B cell (primary cell): Measurements from ENCODE around the gene PYM1. TPM values are rescaled to one million over a fixed set of nuclear protein-coding genes. Genes with fewer than 3 reads are reported as not detected.

Source experiments
- ATAC-seq: fragments of 200-7000 bp; cut with Tn5 transposase; one replicate; pipeline ENCODE4 v1.10.0; 2021; ENCODE audit warnings: low read depth, mild to moderate bottlenecking, moderate number of reproducible peaks, moderate library complexity
- CTCF ChIA-PET: fragments of 350-600 bp; sonication (Branson Sonifier 250); formaldehyde crosslinking; loops from one replicate; lab custom pipeline; 2021; ENCODE audit warnings: antibody characterized with exemption, inconsistent platforms; lab: Charles Lee
- POLR2A ChIA-PET: fragments of 350-600 bp; sonication (Branson Sonifier 250); formaldehyde crosslinking; loops from one replicate; lab custom pipeline; 2021; ENCODE audit warnings: antibody characterized with exemption; lab: Charles Lee
- DNase-seq: peaks from one replicate; pipeline ENCODE4 v3.0.0; 2013
- H2AFZ ChIP-seq: 2 replicates; pipeline ENCODE4 v1.6.1; 2012; ENCODE audit warnings: mild to moderate bottlenecking, low read depth, low read length; ENCODE audit not compliant: insufficient read depth, poor library complexity, severe bottlenecking
- H3K27ac ChIP-seq, 2 donors: 1 replicate in 1 of 2; 2 replicates in 1 of 2; pipeline ENCODE4 v1.5.1; 2012 to 2013; ENCODE audit warnings: low read length in 2 of 2, mild to moderate bottlenecking in 2 of 2, moderate library complexity in 1 of 2
- H3K27me3 ChIP-seq, 4 experiments: fragments of 200-600 bp in 1 of 4; sonication (generic) in 1 of 4; replicated peaks in 1 of 4; 1 replicate in 2 of 4; 2 replicates in 2 of 4; pipeline versions ENCODE4 v1.6.1 to v1.7.0; 2013 to 2016; ENCODE audit warnings: low read length in 3 of 4, mild to moderate bottlenecking in 2 of 4, mixed read lengths in 1 of 4, moderate library complexity in 1 of 4; ENCODE audit not compliant: insufficient read depth in 4 of 4, control insufficient read depth in 3 of 4; ENCODE audit errors: control extremely low read depth in 1 of 4
- H3K36me3 ChIP-seq, 2 experiments: replicated peaks in 1 of 2; 1 replicate in 1 of 2; 2 replicates in 1 of 2; pipeline versions ENCODE4 v1.6.1 to v1.7.1; 2013; ENCODE audit warnings: low read length in 1 of 2; ENCODE audit not compliant: insufficient read depth in 2 of 2, control insufficient read depth in 1 of 2; ENCODE audit errors: control extremely low read depth in 1 of 2, extremely low read depth in 1 of 2
- H3K4me1 ChIP-seq, 2 donors: fragments of 200-600 bp in 1 of 2; sonication (generic) in 1 of 2; 1 replicate in 1 of 2; 2 replicates in 1 of 2; pipeline versions ENCODE4 v1.5.1 to v1.6.1; 2013 to 2017; ENCODE audit warnings: low read length in 2 of 2; ENCODE audit not compliant: control insufficient read depth in 2 of 2, insufficient read depth in 2 of 2
- H3K4me2 ChIP-seq: replicated peaks from 2 replicates; pipeline ENCODE3; 2012; ENCODE audit warnings: mild to moderate bottlenecking, low read depth, low read length; ENCODE audit not compliant: poor library complexity, severe bottlenecking
- H3K4me3 ChIP-seq, 5 experiments: fragments of 200-600 bp in 1 of 5; sonication (generic) in 1 of 5; 1 replicate in 3 of 5; 2 replicates in 2 of 5; pipeline versions ENCODE4 v1.5.1 to v1.7.0; 2011 to 2016; ENCODE audit warnings: low read length in 4 of 5, mild to moderate bottlenecking in 4 of 5, low read depth in 2 of 5, control low read depth in 1 of 5, moderate library complexity in 1 of 5; ENCODE audit not compliant: insufficient read depth in 1 of 5; ENCODE audit errors: control extremely low read depth in 1 of 5, extremely low read depth in 1 of 5
- H3K79me2 ChIP-seq: fragments of 200-600 bp; sonication (generic); one replicate; pipeline ENCODE4 v1.6.0; 2016; ENCODE audit warnings: low read length; ENCODE audit not compliant: control insufficient read depth, insufficient read depth
- H3K9ac ChIP-seq: fragments of 200-600 bp; sonication (generic); 2 replicates; pipeline ENCODE4 v1.6.1; 2017; ENCODE audit warnings: mild to moderate bottlenecking, low read length, moderate library complexity
- H3K9me3 ChIP-seq, 3 donors: one replicate each; pipeline versions ENCODE4 v1.6.1 to v1.7.1; 2013; ENCODE audit warnings: low read length in 2 of 3; ENCODE audit not compliant: control insufficient read depth in 2 of 3, insufficient read depth in 1 of 3; ENCODE audit errors: control extremely low read depth in 1 of 3
- H4K20me1 ChIP-seq: 2 replicates; pipeline ENCODE4 v1.6.0; 2012; ENCODE audit warnings: mild to moderate bottlenecking, low read length; ENCODE audit not compliant: insufficient read depth, control insufficient read depth, poor library complexity, severe bottlenecking
- H3K27ac Mint-ChIP-seq: one replicate; pipeline ENCODE4 v1.8.0; 2021; ENCODE audit warnings: mixed read lengths
- H3K27me3 Mint-ChIP-seq: one replicate; pipeline ENCODE4 v1.8.0; 2021; ENCODE audit warnings: mixed read lengths
- H3K4me1 Mint-ChIP-seq: one replicate; pipeline ENCODE4 v1.8.0; 2021; ENCODE audit warnings: mixed read lengths
- H3K4me3 Mint-ChIP-seq: one replicate; pipeline ENCODE4 v1.8.0; 2021; ENCODE audit warnings: mixed read lengths
- H3K9me3 Mint-ChIP-seq: one replicate; pipeline ENCODE4 v1.8.0; 2022; ENCODE audit warnings: mixed read lengths; ENCODE audit not compliant: insufficient read depth
- CTCF ChIP-seq: fragments of 200-600 bp; IDR thresholded peaks from one replicate; pipeline ENCODE4 v1.8.0; 2022; ENCODE audit warnings: antibody characterized with exemption, mild to moderate bottlenecking
- EZH2 ChIP-seq: IDR thresholded peaks from 2 replicates; pipeline ENCODE4 v1.6.1; 2012; ENCODE audit warnings: borderline replicate concordance, low read depth, mild to moderate bottlenecking, moderate library complexity, low read length; ENCODE audit not compliant: insufficient read depth, poor library complexity, severe bottlenecking
- WGBS: methylation state at CpG from one replicate; pipeline ENCODE4 v1.1.5; 2013; ENCODE audit warnings: missing lambda C conversion rate; ENCODE audit not compliant: insufficient coverage; 5-methylcytosine and 5-hydroxymethylcytosine counted together
- intact Hi-C: fragments of 100-400 bp; cut with micrococcal nuclease; formaldehyde crosslinking; loops from one replicate; pipeline ENCODE4 v1.10.0; 2022
- polyA plus RNA-seq: library from polyadenylated mRNA; depleted of rRNA; stranded (reverse); fragments of >200 nt; gene quantifications from 2 replicates; pipeline ENCODE4 v1.2.3, GENCODE V29; 2012
- total RNA-seq, 2 donors: library from RNA; stranded (reverse); fragments of 120-200 nt in 1 of 2; gene quantifications; 1 replicate in 1 of 2; 2 replicates in 1 of 2; pipeline versions ENCODE4 v1.2.3 to v1.2.4, GENCODE V29; 2013 to 2022

PYM1 gene
- total and polyA plus RNA-seq, 2 donors (not counting 1 experiment from before 2014, with no cell fraction given): 22.5 to 39.2 TPM

DNA sequence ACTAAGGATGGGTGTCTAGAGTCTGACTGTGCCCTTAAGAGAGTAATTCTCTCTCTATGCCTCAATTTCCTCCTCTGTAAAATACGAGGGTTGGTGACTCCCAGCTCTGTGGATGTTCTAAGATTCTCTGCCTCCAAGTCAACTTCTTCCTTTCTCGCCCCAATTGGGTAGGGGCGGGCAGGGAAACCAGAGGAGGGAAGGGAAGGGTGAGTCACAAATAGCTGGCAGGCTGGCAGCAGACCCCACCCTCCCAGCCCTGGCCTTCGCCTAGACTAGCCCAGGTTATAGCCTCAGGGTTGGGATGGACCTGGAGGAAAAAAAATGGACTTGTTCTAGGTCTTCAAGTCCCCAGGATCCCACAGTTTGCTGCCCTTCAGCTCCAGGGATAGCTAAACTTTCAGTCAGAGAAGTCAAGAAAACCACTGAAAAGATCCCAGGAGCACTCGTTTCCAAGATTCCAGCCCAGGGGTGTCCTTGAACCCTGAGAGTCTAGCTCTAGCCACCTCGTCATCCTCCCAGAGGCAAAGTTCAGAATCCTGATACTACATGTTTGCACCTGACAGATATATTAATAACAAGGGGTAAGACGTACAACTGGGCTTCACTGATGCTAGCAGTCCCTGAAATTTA is 5.6 kb upstream of the PYM1 start:
- ATAC-seq (no peak), DNase-seq (no peak)
- WGBS: 83% methylated on average over 2 of the region's 7 CpGs
- no peaks in the 10 kb centered on the region for H3K9me3 ChIP-seq
- Mint-ChIP-seq H3K27me3 (no peaks in the 10 kb centered on the region), H3K4me3 (peak overlapping the region; percentile 94), H3K27ac (peak overlapping the region; percentile 76), H3K9me3 (no peaks in the 10 kb centered on the region), H3K4me1 (peaks cover 58% of the 10 kb centered on the region)
- ChIA-PET CTCF (interaction anchor here (0.5 to 10.3 kb wide), 10 partner anchors 8 to 440 kb away, joined by 3 to 155 read pairs (median 4); partner anchors contain the start of gene RAB5B), POLR2A (interaction anchor here (0.9 to 1.2 kb wide), 2 partner anchors 41 to 195 kb away, joined by 3 read pairs; partner anchors contain the start of gene RAB5B)
- H3K4me1 ChIP-seq: peaks cover 45 to 53% of the 10 kb centered on the region in 2 donors
- H3K27me3 ChIP-seq: no peaks in the 10 kb centered on the region
- H3K79me2 ChIP-seq: peaks cover 50% of the 10 kb centered on the region
- H3K4me2 ChIP-seq: peak overlapping the region; percentile 88
- H4K20me1 ChIP-seq: peaks cover 21% of the 10 kb centered on the region
- H3K9ac ChIP-seq: peak overlapping the region; percentile 73
- intact Hi-C loops: no loop called here
- H3K36me3 ChIP-seq: peaks cover 0 to 44% of the 10 kb centered on the region in 2 experiments
- H3K4me3 ChIP-seq: peak overlapping the region in 3 of 5 experiments; percentile 84 to 94 (median 93)
- peak overlapping the region; percentile 73 for H2AFZ ChIP-seq
- peak overlapping the region; percentile 77 to 92 for H3K27ac ChIP-seq
- TF ChIP-seq CTCF: no peak
- TF ChIP-seq EZH2: no peak

DNA sequence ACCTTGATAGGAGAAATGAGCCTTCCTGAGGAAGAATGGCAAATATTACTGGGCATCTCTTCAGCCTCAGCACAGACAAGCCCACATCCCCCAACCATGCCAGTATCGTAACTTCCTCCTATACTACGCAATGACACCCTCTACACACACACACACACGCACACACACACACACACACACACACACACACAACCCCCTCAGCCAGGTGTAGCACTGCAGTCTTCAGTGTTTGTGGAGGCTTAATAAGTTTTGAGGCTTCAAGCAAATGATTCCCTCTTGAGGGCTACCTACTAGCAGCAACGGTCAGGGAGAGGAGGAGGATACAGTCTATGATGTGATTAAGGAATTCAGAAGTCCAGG is 4.8 kb upstream of the PYM1 start:
- CTCF ChIA-PET: interaction anchor here (0.6 to 10.3 kb wide), 8 partner anchors 9 to 208 kb away, joined by 3 to 155 read pairs (median 4); partner anchors contain the start of gene RAB5B
- Histone ChIP-seq H3K4me2 (peak overlapping the region; percentile 88), H2AFZ (peak overlapping the region; percentile 73), H3K36me3 (peaks cover 0 to 37% of the 10 kb centered on the region in 2 experiments), H3K4me3 (peak overlapping the region; percentile 84 to 94 (median 93)), H3K27me3 (no peaks in the 10 kb centered on the region), H3K9me3 (no peaks in the 10 kb centered on the region), H3K4me1 (peaks cover 45 to 59% of the 10 kb centered on the region in 2 donors), H4K20me1 (peaks cover 21% of the 10 kb centered on the region), H3K27ac (peak overlapping the region; percentile 77 to 92), H3K9ac (peak overlapping the region; percentile 73), H3K79me2 (peaks cover 50% of the 10 kb centered on the region)
- no peak for TF ChIP-seq CTCF
- no peak for TF ChIP-seq EZH2
- Mint-ChIP-seq H3K9me3 (no peaks in the 10 kb centered on the region), H3K4me3 (peak overlapping the region; percentile 94), H3K27me3 (no peaks in the 10 kb centered on the region), H3K4me1 (peaks cover 63% of the 10 kb centered on the region), H3K27ac (peak overlapping the region; percentile 95)
- WGBS: 40% methylated on average over 1 of the region's 4 CpGs
- intact Hi-C loops: loop anchor here (1.0 kb wide), 1 partner anchor 109 kb away; the partner anchor contains the start of gene RPS26
- DNase-seq (peak; percentile 81), ATAC-seq (peak; percentile 43)
- POLR2A ChIA-PET: interaction anchor here (0.9 to 1.3 kb wide), 4 partner anchors 41 to 194 kb away, joined by 3 to 9 read pairs (median 5); partner anchors contain the start of genes DNAJC14 and RAB5B
